ENCODE results near the gene DLEC1.
"Not testable (repeated sequence)": the region's sequence is repeated elsewhere in the genome, so short reads cannot be mapped to it uniquely, and the experiment has no call there.

The DLEC1 gene

GRCh38 chr3:38020342-38020726 lies 18.7 kb upstream of the DLEC1 start:
- no peak for DNase-seq

DNA sequence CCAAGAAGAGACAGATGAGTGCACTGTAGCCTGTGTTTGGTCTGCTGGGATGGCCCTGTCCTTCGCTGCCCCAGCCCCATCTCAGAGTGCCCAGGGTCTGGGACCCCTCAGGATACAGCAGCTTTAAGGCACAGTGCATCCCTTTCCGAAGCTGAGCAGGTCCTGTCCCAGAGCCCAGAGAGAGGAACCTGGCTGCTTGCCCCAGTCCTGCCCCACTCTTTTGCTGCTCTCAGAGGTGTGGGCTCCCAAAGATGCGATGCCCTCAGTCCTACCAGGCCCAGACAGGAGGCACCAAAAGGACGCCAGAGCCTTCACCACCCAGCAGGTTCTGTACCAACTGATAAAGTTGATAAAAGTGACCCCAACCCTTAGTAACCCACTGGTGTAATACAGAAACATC lies 17.8 kb upstream of the DLEC1 start:
- DNase-seq: no peak

- no peak for DNase-seq
Observed at GRCh38 chr3:38022301-38022700, 16.7 kb upstream of the DLEC1 start.

GRCh38 chr3:38022896-38023709 lies 15.9 kb upstream of the DLEC1 start:
- DNase-seq: no peak

GRCh38 chr3:38026856-38027255 lies 12.2 kb upstream of the DLEC1 start:
- no peak for DNase-seq

DNA sequence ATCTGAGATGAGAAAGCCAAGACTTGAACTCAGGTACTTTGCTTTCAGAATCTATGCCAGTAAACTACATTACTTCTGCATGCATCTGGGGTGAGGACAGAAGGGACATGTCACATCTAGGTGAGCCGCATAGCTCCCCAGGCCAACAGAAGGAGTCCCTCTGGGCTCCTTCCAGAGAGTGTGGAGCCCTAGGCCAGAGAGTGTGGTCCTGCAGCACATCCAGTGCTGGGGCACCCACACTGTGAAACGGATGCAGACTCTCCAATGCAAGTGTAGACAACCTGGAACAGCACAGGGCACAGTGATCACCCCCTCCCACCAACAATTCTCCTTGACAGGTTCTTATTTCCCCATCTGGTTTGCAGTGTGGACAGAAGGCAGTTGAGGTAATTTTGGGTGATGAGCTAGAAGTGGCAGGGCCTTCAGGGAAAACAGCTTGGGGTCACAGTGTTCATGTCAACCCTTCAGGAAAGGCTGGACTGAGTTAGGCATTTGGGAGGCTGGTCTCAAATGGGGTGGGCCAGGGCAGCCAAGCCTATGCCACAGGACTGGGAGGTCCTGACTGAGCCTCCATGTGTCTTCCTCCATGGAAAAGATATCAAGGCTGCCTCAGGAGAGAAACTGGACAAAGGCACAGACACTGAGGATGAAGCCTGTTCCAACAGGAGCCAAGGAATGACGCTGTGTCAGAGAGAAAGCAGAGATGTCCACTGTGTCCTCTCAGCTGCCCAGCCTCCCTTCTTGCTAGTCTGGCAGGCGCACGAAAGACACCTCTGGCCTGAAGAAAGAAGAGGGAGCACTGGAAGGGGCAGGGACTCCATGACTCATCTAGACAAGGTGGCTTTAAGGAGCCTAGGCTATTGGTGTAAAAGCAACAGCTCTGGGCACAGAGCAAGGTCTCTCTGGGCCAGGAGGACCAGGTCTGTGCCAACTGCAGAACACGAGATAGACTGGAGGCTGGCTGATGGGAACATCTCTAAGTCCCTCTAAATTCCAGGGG lies 11.2 kb upstream of the DLEC1 start:
- DNase-seq: no peak

DNA sequence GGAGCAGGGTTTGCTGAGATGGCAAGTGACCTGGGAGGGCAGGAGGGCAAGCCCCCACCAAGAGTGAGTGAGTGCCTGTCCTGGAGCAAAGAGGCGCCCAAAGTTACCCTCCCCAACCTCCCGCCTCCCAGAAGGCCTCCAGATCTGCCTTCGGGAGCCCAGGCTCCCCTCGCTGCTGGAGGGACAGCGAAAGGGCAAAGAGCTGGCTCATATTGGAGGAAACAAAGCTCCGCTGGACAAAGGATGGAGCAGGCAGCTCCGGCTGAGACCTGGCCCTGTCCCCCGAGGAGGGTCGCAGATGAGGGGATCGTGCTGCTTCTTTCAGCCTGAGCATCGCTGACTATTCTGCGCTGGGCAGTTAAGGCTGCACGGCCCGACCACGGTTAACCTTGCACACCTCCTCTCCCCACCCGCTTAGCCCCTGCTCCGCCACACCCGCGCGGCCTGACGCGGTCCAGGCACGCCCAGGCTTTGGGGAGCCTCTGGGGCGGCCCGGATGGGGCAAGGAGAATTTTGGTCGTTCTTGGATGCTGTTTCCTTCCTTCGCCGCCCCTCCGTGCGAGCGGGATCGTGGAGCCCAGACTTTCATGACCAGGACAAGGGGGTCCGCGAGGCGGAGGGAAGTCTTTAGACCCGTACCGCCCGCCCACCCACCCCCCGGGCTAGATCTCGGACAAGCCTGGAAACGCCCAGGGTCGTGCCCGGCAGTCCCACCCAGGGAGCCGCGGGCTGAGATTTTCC lies 10.2 kb upstream of the DLEC1 start:
- no peak for DNase-seq

GRCh38 chr3:38029400-38030125 lies 9.4 kb upstream of the DLEC1 start, which contains the start of gene PLCD1:
Gene PLCD1 (minus strand): TSS chr3:38029642. CDS start chr3:38029539, 103 bp downstream.
- DNase-seq: peak; percentile 4

- no peak for DNase-seq
Observed at GRCh38 chr3:38030126-38031021, 8.6 kb upstream of the DLEC1 start.

DNA sequence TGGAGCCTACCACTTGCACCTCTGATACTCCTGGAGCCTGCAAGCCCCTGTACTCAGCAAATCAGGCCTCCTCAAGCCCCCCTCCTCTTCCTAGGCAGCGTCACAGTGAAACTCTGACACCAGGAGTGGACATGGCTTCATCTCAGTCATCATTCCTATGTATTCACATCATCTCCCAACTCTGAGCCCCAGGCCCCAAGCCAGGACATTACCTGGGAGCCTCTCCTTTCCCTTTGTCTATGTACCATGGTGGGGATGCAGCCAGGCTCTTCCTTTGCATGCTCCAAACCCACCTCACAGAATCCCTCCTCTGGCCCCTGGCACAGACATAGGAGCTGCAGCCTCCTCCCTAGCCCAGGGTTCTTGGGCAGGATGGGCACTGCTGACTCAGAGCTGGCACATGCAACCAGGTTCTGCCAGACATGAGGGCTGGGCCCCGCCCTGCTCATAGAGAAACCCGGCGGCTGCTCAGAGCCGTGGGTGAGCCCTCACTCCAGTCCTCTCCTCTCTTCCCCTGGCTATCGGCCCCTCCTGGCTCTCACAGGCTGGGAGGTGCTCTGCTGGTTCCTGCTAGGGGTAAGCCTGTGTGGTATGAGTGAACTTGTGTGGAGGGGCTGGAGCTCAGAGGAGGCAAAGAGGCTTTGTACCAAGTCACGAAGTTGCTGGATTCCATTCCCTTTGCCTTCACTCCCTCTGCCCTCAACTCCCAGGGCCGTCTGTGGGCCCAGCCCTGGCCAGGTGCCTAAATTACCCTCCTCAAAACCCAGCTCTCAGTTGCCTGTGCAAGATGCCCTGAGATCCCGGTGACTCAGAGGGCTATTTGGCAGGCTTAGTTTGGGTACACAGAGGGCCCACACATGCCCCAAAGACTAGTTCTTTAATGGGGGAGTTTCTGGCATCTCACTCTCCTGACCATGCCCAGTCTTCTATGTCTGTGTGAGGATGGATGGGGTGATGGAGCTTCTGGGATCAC lies 7.7 kb upstream of the DLEC1 start:
- DNase-seq: peak; percentile 8

DNA sequence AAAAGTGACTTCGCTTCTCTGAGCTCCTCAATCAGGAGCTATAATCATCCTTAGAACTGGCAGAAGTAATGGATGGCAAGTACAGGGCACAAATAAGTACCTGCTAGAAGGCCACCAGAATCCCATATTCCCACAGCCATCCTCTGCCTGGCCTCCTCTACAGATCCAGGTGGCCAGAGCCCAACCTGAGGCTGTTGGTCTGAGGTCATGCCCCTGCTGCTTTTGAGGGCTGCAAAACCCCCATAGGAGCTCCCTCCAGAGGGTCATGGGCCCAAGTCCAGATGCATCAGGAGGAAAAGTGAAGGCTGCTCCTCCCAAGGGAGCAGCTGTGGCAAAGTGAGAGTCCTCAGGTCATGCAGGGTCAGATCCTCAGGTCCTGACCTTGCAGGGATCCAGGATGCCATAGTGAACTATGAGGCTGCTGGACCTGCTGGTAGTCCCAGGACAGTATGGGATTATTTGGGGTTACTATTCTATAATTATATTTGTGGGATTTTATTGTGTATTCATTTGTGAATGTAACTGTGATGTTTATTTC lies 6.6 kb upstream of the DLEC1 start:
- DNase-seq: no peak

DNA sequence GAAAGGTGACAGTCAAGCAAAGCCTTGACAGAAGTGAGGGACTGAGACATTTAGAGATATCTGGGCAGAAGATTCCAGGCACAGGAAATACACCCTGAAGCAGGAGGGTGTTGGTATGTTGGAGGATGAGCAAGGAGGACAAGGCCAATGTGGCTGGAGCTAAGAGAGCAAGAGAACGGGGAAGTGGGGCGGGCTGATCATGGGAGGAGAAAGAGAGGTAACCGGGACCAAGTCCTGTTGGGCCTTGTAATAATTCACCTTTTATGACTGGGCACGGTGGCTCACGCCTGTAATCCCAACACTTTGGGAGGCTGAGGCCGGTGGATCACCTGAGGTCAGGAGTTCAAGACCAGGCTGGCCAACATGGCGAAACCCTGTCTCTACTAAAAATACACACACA lies 5.4 kb upstream of the DLEC1 start:
- not testable (repeated sequence) for DNase-seq

GRCh38 chr3:38034335-38034734 lies 4.7 kb upstream of the DLEC1 start:
- not testable (repeated sequence) for DNase-seq

GRCh38 chr3:38036286-38036685 lies 2.7 kb upstream of the DLEC1 start:
- no peak for DNase-seq

- DNase-seq: no peak
Observed at GRCh38 chr3:38036906-38037305, 2.1 kb upstream of the DLEC1 start.

- DNase-seq: no peak
Observed at GRCh38 chr3:38038447-38038911, 529 bp upstream of the DLEC1 start.

GRCh38 chr3:38039899-38040261 lies 872 bp downstream of the DLEC1 start:
- no peak for DNase-seq

DNA sequence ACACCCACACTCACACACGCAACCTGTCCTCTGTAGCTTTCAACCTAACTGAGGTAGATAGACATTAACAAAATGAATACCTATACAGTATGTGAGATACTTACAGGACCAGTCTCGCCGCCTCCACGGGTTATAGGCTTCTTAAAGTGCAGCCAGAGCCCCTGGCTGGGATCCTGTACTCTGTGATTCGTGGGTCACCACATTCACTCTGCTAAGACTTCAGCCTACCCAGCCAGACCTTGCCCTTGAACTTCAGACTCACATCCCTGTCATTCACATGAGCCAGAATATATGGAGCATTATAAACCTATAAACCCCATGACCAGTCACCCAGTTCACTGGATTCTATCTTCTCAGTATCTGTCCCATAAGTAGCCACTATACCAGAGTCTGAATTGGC lies 1.4 kb downstream of the DLEC1 start:
- no peak for DNase-seq

DNA sequence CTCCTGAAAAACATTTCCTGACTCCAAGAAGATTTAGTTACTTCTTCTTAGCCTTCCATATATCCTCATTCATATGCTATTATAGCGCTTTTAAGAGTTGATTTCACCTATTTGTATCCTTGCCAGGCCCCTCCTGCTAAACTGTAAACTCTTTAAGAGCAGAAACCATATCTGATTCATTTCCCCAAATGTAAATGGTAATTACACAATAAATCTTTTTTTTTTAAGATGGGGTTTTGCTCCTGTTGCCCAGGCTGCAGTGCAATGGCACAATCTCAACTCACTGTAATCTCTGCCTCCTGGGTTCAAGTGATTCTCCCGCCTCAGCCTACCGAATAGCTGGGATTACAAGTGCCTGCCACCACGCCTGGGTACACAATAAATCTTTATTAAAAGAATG lies 4.5 kb downstream of the DLEC1 start:
- no peak for DNase-seq

DNA sequence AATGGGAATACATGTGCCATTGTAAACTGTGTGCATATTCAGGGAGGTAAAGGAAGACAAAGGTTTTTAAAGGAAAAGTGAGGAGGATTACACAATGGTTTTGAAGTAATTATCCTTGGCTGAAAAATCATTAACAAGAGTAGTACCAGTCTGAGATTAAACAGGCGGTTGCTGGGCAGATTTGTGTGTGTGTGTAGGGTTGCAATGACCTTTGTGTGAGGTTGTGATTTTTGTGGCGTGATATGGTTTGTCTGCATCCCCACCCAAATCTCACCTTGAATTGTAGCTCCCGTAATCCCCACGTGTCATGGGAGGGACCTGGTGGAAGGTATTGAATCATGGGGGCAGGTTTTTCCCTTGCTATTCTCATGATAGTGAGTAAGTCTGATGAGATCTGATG lies 7.0 kb downstream of the DLEC1 start:
- no peak for DNase-seq

All from HCEC 1CT (cell line).